Measurements from ENCODE around the gene DCLK2.

DCLK2 gene

GRCh38 chr4:150265806-150266205, 187.6 kb downstream of the DCLK2 start:
- DNase-seq (ENCODE audit: low spot score) = no peak

GRCh38 chr4:150268444-150268843, 190.2 kb downstream of the DCLK2 start:
- no peak for DNase-seq (ENCODE audit: low spot score)

- DNase-seq (ENCODE audit: low spot score) = no peak
Observed at GRCh38 chr4:150278206-150278605, 200.0 kb downstream of the DCLK2 start.

DNA sequence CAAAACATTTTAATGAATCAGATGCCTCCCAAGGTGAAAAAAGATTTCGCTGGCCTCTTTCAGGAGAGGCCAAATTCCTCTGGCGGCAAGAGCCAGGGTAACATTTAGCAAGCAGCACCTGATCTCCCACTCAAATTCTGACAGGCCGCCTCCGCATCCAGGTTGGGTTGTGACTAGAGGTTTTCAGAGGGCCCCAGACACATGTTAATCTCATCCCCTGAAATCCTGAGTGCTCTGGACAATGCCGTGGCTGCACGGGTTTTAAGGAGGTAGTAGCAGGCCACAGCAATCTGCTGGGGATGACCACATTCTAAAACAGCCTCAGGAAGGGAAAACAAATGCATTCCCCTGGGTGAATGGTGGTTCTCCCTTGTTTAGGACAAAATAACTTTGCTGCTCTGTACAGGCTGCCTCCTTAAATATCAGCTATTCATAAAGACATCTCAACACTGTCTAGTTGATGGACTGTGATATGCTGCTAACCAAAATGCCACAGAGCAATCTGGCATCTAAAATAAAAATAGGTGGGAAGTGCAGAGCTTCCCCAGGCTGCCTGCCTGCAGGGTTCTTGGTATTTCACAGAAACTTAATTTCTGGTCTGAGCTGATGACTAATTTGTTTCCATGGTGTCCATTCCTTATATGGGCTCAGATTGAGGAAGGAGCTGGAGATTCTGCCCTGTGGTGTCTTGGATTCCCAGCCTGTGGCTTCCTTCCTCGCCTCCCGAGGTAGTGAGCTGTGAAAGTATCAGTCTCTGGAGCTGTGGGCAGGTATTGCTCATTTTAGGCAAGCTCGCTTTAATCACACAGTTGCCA, 202.0 kb downstream of the DCLK2 start:
- DNase-seq (ENCODE audit: low spot score) = no peak

DNA sequence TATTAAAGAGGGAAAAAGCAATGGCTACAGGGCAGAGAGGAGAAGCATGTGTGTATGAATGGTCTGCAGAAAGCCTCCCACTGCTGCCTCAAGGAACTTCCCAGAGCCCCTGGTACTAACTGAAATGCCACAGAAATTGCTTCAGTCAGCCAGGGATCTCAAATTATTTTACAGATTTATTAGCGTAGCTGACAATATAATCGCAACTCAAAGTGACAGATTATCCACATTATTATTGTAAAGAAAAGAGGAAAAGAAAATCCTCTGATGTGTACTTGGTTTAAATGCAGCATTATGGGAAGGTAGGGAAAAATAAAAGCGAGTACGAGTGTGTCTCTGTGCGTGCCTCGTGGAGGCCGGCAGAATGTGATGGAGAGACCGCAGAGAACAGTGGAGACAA, 202.7 kb downstream of the DCLK2 start:
- no peak for DNase-seq (ENCODE audit: low spot score)

GRCh38 chr4:150283689-150284088, 205.4 kb downstream of the DCLK2 start:
- no peak for DNase-seq (ENCODE audit: low spot score)

- no peak for DNase-seq (ENCODE audit: low spot score)
Observed at GRCh38 chr4:150286656-150287055, 208.4 kb downstream of the DCLK2 start.

DNA sequence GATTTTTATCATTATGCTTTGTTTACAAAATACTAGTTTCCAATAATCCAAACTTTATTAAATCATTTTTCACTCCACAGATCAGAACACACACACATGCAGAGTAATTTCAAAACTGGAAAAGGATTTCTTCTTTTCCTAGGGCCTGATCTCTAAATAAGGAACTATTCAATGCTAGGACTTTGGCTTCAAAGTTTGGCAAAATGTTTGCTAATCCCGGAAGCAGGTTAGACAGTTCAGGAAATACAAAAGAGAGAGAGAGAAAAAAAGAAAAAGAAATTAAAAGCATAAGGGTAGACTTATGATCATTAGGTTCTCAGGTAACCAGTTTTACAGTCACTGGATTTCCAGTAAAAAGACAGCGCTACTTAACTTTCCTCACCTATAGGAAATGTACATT, 211.0 kb downstream of the DCLK2 start:
- no peak for DNase-seq (ENCODE audit: low spot score)

DNA sequence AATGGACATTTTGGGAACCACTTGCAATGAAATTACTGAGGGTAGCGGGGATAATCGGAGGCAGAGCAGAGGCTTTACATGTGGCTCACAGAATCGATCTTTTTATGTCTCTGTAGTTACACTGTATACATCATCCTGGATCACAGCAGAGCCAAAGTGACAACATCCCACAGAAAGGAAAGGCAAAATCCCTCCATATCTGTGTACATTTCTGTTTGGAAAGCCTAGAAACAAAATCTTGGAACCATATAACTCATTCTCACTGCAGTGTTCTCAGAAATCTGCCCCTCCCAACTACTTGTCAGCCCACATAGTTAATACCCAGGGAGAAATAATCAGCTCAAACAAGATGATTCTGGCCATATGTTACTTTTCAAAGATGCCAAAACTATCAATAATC, 211.6 kb downstream of the DCLK2 start:
- no peak for DNase-seq (ENCODE audit: low spot score)

GRCh38 chr4:150297861-150298474, 219.7 kb downstream of the DCLK2 start:
- peak; percentile 58 for DNase-seq (ENCODE audit: low spot score)

DNA sequence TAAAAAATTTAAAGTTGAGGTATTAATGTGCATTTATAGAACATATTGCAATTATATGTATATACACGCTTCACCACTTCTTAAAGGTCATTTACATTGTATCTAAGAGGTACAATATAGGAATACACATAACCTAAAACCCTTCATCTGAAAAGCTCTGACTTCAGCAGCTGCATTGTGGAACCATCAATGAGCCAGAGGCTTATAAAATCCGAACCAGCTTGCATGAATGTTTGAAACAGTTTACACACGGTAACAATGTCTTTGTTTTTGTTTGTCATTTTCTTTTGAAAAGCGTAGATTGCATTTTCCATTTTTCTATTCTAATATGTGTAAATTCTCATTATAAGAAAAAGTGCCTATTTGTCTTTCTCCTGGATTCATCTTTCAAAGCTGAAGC, 221.6 kb downstream of the DCLK2 start:
- DNase-seq (ENCODE audit: low spot score) = no peak

GRCh38 chr4:150302553-150302952, 224.3 kb downstream of the DCLK2 start:
- DNase-seq (ENCODE audit: low spot score) = no peak

DNA sequence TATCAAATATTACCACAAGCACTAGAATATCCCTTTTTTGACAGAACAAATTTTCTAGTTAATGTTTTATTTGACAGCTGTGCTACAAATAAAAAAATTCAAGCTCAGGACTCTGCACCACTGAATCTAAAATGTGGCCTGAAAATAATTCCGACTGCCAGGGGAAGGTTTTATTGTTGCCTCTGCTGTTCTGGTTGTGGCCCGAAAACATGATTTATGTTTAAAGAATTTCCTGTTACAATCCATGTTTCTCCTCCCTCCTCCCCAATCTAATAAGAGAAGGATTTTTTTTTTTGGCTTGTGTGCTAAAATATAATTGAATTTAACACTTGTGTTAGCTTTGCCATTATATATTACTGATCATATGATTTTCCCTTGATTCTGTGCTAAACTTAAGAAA, 227.8 kb downstream of the DCLK2 start:
- no peak for DNase-seq (ENCODE audit: low spot score)

DNA sequence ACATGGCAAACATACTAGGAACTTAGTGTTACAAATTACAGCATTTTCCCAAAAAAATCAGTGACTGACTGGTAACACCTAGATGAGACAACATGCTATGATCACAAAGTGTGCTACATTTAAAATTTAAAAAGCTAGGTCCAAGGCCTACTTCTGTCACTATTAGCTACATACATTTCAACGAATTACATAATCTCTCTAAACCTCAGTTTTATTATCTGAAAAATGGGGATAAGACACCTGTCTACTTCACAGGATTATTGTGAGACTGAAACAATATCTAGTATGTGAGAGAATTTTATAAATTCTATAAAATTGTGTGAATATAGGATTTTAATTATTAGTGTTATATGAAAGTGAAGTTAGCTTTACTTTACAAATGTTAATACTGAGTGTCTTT, 228.5 kb downstream of the DCLK2 start:
- no peak for DNase-seq (ENCODE audit: low spot score)
